ENCODE measurements around the gene RRP8.

The RRP8 gene

GRCh38 chr11:6618117-6619003 is 14.9 kb upstream of the RRP8 start:
- ChIA-PET CTCF (interaction anchor here (1.1 to 2.9 kb wide), 17 partner anchors 9 to 239 kb away, joined by 3 to 20 read pairs (median 5); partner anchors contain the start of genes ILK, MRPL17 and RRP8), POLR2A (interaction anchor here (0.6 to 2.6 kb wide), 6 partner anchors 14 to 142 kb away, joined by 3 to 12 read pairs (median 4); partner anchors contain the start of genes ILK and MRPL17)
- TF ChIP-seq CTCF (IDR thresholded peaks at IDR 0.05; ENCODE audit: control extremely low read depth, extremely low read depth, low read depth, missing control alignments), result no peak
- DNase-seq (ENCODE audit: extremely low spot score), result peak; percentile 32

- CTCF ChIA-PET, result interaction anchor here (1.3 to 2.9 kb wide), 5 partner anchors 10 to 238 kb away, joined by 4 to 20 read pairs (median 14); partner anchors contain the start of genes ILK, MRPL17 and RRP8
- POLR2A ChIA-PET, result interaction anchor here (2.6 kb wide), 1 partner anchor 13 kb away, joined by 10 read pairs; the partner anchor contains the start of gene ILK
- DNase-seq (ENCODE audit: extremely low spot score), result no peak
- no peak for TF ChIP-seq CTCF (IDR thresholded peaks at IDR 0.05; ENCODE audit: control extremely low read depth, extremely low read depth, low read depth, missing control alignments)
Measured at GRCh38 chr11:6617315-6617781, 13.9 kb upstream of the RRP8 start.

GRCh38 chr11:6616596-6617250 is 13.3 kb upstream of the RRP8 start:
- no peak for TF ChIP-seq CTCF (IDR thresholded peaks at IDR 0.05; ENCODE audit: control extremely low read depth, extremely low read depth, low read depth, missing control alignments)
- ChIA-PET POLR2A (no interaction called here), CTCF (interaction anchor here (1.1 to 2.9 kb wide), 3 partner anchors 9 to 237 kb away, joined by 3 to 20 read pairs (median 14); partner anchors contain the start of genes ILK and RRP8)
- DNase-seq (ENCODE audit: extremely low spot score), result no peak

- no peak for DNase-seq (ENCODE audit: extremely low spot score)
- ChIA-PET CTCF (interaction anchor here (1.1 to 1.4 kb wide), 2 partner anchors 51 to 237 kb away, joined by 3 to 4 read pairs; no protein-coding TSS in a partner anchor), POLR2A (no interaction called here)
- no peak for TF ChIP-seq CTCF (IDR thresholded peaks at IDR 0.05; ENCODE audit: control extremely low read depth, extremely low read depth, low read depth, missing control alignments)
Measured at GRCh38 chr11:6615882-6616585, 12.6 kb upstream of the RRP8 start.

GRCh38 chr11:6615046-6615445 is 11.6 kb upstream of the RRP8 start:
- CTCF ChIA-PET, result interaction anchor here (1.4 kb wide), 1 partner anchor 52 kb away, joined by 4 read pairs; no protein-coding TSS in a partner anchor
- POLR2A ChIA-PET, result no interaction called here
- no peak for DNase-seq (ENCODE audit: extremely low spot score)
- TF ChIP-seq CTCF (IDR thresholded peaks at IDR 0.05; ENCODE audit: control extremely low read depth, extremely low read depth, low read depth, missing control alignments), result no peak

- no peak for TF ChIP-seq CTCF (IDR thresholded peaks at IDR 0.05; ENCODE audit: control extremely low read depth, extremely low read depth, low read depth, missing control alignments)
- CTCF ChIA-PET, result no interaction called here
- no peak for DNase-seq (ENCODE audit: extremely low spot score)
- POLR2A ChIA-PET, result no interaction called here
Measured at GRCh38 chr11:6614446-6614845, 11.0 kb upstream of the RRP8 start.
